Stimulated activated CD8-positive, alpha-beta memory T cell treated with anti-CD3 and anti-CD28 coated beads, Interleukin-2, amount 100 ng/mL, for 48 hours (primary cell): ENCODE measurements around the gene COPG2.
"Not testable (repeated sequence)": the region's sequence is repeated elsewhere in the genome, so short reads cannot be mapped to it uniquely, and the experiment has no call there.

Experiments used
- DNase-seq, 2 donors: peaks; one replicate each; pipeline ENCODE4 v3.0.0-alpha.2; 2020; ENCODE audit warnings: low read depth in 2 of 2

COPG2 gene

GRCh38 chr7:130566168-130566897 is 102.2 kb downstream of the COPG2 start:
- no peak for DNase-seq

GRCh38 chr7:130560972-130561371 is 107.6 kb downstream of the COPG2 start:
- no peak for DNase-seq

DNA sequence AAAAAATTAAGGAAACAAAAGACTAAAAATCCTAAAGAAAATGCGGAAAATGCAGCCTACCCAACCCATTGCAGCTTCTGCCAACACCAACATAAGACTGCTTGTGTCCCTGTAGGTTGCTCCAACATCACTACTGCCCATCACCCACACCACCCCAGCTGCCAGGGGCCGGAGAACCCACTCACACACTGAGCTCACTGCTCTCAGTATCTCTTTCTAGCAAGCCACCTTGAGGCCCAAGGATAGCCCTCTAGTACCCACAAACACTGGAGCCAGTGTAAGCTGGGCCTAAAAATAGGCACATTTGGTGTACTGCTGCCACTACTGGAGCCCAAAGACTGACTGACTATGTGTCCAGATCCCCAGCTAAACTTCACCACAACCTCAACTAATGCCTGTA is 109.4 kb downstream of the COPG2 start:
- no peak for DNase-seq

DNA sequence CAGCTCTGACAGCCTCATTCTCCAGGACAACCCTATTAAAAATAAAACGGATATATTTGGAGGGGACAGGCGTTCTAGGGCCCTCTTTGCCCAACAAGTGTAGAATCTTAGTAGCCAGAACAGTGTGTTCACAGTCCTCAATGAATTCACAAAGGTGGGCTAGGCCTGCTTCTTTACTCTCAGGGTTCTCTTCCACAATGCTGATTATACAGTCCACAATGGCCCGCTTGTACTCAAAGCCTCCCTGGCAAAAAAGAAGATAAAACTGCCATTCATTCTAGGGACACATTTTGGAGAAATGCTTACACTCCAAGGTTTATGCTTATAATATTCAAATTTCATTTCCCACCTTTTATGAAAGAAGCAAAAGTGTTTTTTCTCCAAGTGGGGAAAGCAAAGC is 114.1 kb downstream of the COPG2 start:
- DNase-seq, result no peak

- DNase-seq, result no peak
Measured at GRCh38 chr7:130553398-130554029, 115.0 kb downstream of the COPG2 start.

DNA sequence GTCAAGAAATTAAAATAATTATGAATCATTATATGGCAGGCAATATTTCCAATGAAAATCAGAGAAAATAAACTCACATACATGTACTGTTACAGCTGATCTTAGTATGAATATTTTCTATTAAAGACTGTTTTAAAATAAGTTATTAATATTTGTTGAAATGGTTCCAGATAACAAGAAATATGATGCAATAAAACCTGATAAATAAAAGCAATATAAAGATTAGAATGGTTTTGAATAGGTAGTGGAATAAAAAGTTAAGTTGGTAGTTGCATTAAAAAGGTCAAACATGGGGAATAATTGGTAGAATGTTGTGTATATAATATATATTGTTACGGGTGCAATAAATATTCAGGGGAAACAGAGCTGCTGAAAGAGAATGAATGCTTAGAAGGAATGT is 124.2 kb downstream of the COPG2 start:
- no peak for DNase-seq

DNA sequence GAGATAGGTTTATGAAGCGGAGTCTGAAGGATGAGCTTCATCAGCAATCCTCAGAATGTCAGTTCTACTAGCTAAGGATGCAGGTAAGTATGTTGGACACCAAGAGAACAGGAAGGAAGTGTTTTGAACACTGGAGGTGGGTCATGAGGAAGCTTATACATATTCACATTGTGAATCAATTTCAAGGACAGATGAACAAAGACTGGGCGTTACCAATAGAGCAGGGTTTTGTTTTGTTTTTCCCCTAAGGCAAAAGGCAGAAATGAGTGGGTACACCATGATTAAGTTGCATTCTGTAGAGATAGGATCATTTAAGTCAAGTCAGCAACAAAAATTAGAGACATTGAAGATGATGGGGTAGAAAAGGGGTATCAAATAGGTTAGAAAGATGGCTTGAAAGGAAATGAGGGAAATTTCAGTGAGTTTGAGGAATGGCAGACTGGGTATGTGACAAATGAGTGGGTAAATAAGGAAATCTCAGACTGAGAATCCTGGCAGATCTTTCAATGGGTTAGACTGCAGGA is 125.0 kb downstream of the COPG2 start:
- DNase-seq, result no peak

DNA sequence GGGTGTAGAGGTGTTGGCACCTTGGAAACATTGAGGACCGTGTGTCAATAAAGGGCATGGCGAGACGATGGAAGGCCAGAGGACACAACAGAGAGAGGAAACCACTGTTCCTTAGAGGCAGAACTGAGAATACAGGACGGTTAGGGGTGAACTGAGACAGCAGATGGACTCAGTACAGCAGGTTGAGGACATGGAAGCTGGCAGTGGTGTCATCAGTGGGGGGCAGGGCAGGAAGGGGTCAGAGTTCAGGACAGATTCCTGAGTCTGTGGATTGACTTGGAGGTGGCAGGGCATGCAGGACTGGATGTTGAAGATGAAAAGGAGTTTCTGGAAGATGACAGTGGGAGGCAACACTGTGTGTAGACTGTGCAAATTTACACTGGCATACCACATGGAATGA is 126.3 kb downstream of the COPG2 start:
- not testable (repeated sequence) for DNase-seq

- DNase-seq, result not testable (repeated sequence)
Measured at GRCh38 chr7:130541287-130541686, 127.3 kb downstream of the COPG2 start.

DNA sequence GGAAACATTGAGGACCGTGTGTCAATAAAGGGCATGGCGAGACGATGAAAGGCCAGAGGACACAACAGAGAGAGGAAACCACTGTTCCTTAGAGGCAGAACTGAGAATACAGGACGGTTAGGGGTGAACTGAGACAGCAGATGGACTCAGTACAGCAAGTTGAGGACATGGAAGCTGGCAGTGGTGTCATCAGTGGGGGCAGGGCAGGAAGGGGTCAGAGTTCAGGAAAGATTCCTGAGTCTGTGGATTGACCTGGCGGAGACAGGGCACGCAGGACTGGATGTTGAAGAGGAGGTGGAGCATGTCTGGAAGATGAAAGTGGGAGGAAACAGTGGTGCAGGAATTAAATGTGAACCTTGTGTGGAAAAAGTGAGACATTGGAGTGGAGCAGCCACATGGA is 130.7 kb downstream of the COPG2 start:
- not testable (repeated sequence) for DNase-seq

DNA sequence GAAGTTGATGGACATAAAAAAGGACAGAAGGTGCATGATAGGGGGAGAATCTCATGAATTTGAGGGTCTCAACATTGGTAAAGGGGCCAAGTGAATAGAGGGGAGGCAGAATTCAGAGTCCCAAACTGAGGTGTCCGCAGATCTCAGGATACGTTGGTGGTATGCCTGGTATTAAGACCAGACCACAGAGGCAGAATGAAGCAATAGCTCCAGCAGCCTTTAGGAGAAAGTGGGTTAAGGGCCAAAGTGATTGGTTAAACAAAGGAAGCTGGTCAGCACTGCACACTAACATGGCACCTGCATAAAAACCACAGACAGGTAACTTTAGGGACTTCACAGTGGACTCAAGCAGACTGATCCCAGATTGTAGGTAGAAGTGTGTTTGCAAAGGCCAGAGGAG is 139.1 kb downstream of the COPG2 start:
- DNase-seq, result no peak

DNA sequence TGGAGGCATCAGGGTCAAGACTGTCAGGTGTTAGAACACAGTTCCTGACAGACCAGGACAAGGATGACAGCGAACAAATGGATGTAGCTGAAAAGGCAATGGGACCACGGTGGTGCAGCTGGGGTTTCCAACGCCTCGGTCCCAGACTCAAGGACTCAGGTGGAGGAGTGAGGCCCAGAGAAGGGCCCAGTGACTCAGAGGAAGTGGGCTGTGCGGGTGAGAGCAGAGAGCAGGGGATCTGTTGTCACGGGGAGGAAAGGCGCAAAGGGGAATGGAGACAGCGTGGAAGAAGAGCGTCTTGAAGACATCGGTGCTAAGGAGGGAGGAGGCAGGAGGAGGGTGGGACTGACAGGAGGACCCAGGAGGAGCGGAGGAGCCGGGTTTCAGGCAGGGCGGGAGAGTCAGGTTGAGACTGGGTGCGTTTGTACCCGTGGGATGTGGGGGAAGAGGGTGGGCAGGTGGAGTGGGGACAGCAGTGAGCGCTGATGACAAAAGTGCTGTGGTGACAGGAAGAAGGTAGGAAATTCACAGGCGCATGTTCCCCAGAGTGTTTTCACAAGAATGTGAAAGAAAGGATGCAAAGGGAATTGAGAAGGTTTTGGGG is 140.7 kb downstream of the COPG2 start:
- not testable (repeated sequence) for DNase-seq

GRCh38 chr7:130524628-130525027 is 143.9 kb downstream of the COPG2 start:
- no peak for DNase-seq

GRCh38 chr7:130523519-130524125 is 144.9 kb downstream of the COPG2 start:
- DNase-seq, result not testable (repeated sequence)

- no peak for DNase-seq
Measured at GRCh38 chr7:130521258-130521951, 147.1 kb downstream of the COPG2 start.

- no peak for DNase-seq
Measured at GRCh38 chr7:130515315-130516040, 153.1 kb downstream of the COPG2 start.

- no peak for DNase-seq
Measured at GRCh38 chr7:130513447-130513846, 155.1 kb downstream of the COPG2 start.

GRCh38 chr7:130512038-130512437 is 156.5 kb downstream of the COPG2 start:
- not testable (repeated sequence) for DNase-seq

GRCh38 chr7:130506358-130506757 is 162.2 kb downstream of the COPG2 start:
- DNase-seq, result no peak

GRCh38 chr7:130505753-130506152 is 162.8 kb downstream of the COPG2 start:
- DNase-seq, result no peak

- no peak for DNase-seq
Measured at GRCh38 chr7:130500910-130501309, 167.6 kb downstream of the COPG2 start.
